B cell (primary cell): ENCODE results near the gene PMM1. TPM values are rescaled to one million over a fixed set of nuclear protein-coding genes. Genes with fewer than 3 reads are reported as not detected.

Source experiments
- ATAC-seq: fragments of 200-7000 bp; cut with Tn5 transposase; one replicate; pipeline ENCODE4 v1.10.0; 2021; ENCODE audit warnings: low read depth, mild to moderate bottlenecking, moderate number of reproducible peaks, moderate library complexity
- CTCF ChIA-PET: fragments of 350-600 bp; sonication (Branson Sonifier 250); formaldehyde crosslinking; loops from one replicate; lab custom pipeline; 2021; ENCODE audit warnings: antibody characterized with exemption, inconsistent platforms; lab: Charles Lee
- POLR2A ChIA-PET: fragments of 350-600 bp; sonication (Branson Sonifier 250); formaldehyde crosslinking; loops from one replicate; lab custom pipeline; 2021; ENCODE audit warnings: antibody characterized with exemption; lab: Charles Lee
- DNase-seq: peaks from one replicate; pipeline ENCODE4 v3.0.0; 2013
- H2AFZ ChIP-seq: 2 replicates; pipeline ENCODE4 v1.6.1; 2012; ENCODE audit warnings: mild to moderate bottlenecking, low read depth, low read length; ENCODE audit not compliant: insufficient read depth, poor library complexity, severe bottlenecking
- H3K27ac ChIP-seq, 2 donors: 1 replicate in 1 of 2; 2 replicates in 1 of 2; pipeline ENCODE4 v1.5.1; 2012 to 2013; ENCODE audit warnings: low read length in 2 of 2, mild to moderate bottlenecking in 2 of 2, moderate library complexity in 1 of 2
- H3K27me3 ChIP-seq, 4 experiments: fragments of 200-600 bp in 1 of 4; sonication (generic) in 1 of 4; replicated peaks in 1 of 4; 1 replicate in 2 of 4; 2 replicates in 2 of 4; pipeline versions ENCODE4 v1.6.1 to v1.7.0; 2013 to 2016; ENCODE audit warnings: low read length in 3 of 4, mild to moderate bottlenecking in 2 of 4, mixed read lengths in 1 of 4, moderate library complexity in 1 of 4; ENCODE audit not compliant: insufficient read depth in 4 of 4, control insufficient read depth in 3 of 4; ENCODE audit errors: control extremely low read depth in 1 of 4
- H3K36me3 ChIP-seq, 2 experiments: replicated peaks in 1 of 2; 1 replicate in 1 of 2; 2 replicates in 1 of 2; pipeline versions ENCODE4 v1.6.1 to v1.7.1; 2013; ENCODE audit warnings: low read length in 1 of 2; ENCODE audit not compliant: insufficient read depth in 2 of 2, control insufficient read depth in 1 of 2; ENCODE audit errors: control extremely low read depth in 1 of 2, extremely low read depth in 1 of 2
- H3K4me1 ChIP-seq, 2 donors: fragments of 200-600 bp in 1 of 2; sonication (generic) in 1 of 2; 1 replicate in 1 of 2; 2 replicates in 1 of 2; pipeline versions ENCODE4 v1.5.1 to v1.6.1; 2013 to 2017; ENCODE audit warnings: low read length in 2 of 2; ENCODE audit not compliant: control insufficient read depth in 2 of 2, insufficient read depth in 2 of 2
- H3K4me2 ChIP-seq: replicated peaks from 2 replicates; pipeline ENCODE3; 2012; ENCODE audit warnings: mild to moderate bottlenecking, low read depth, low read length; ENCODE audit not compliant: poor library complexity, severe bottlenecking
- H3K4me3 ChIP-seq, 5 experiments: fragments of 200-600 bp in 1 of 5; sonication (generic) in 1 of 5; 1 replicate in 3 of 5; 2 replicates in 2 of 5; pipeline versions ENCODE4 v1.5.1 to v1.7.0; 2011 to 2016; ENCODE audit warnings: low read length in 4 of 5, mild to moderate bottlenecking in 4 of 5, low read depth in 2 of 5, control low read depth in 1 of 5, moderate library complexity in 1 of 5; ENCODE audit not compliant: insufficient read depth in 1 of 5; ENCODE audit errors: control extremely low read depth in 1 of 5, extremely low read depth in 1 of 5
- H3K79me2 ChIP-seq: fragments of 200-600 bp; sonication (generic); one replicate; pipeline ENCODE4 v1.6.0; 2016; ENCODE audit warnings: low read length; ENCODE audit not compliant: control insufficient read depth, insufficient read depth
- H3K9ac ChIP-seq: fragments of 200-600 bp; sonication (generic); 2 replicates; pipeline ENCODE4 v1.6.1; 2017; ENCODE audit warnings: mild to moderate bottlenecking, low read length, moderate library complexity
- H3K9me3 ChIP-seq, 3 donors: one replicate each; pipeline versions ENCODE4 v1.6.1 to v1.7.1; 2013; ENCODE audit warnings: low read length in 2 of 3; ENCODE audit not compliant: control insufficient read depth in 2 of 3, insufficient read depth in 1 of 3; ENCODE audit errors: control extremely low read depth in 1 of 3
- H4K20me1 ChIP-seq: 2 replicates; pipeline ENCODE4 v1.6.0; 2012; ENCODE audit warnings: mild to moderate bottlenecking, low read length; ENCODE audit not compliant: insufficient read depth, control insufficient read depth, poor library complexity, severe bottlenecking
- H3K27ac Mint-ChIP-seq: one replicate; pipeline ENCODE4 v1.8.0; 2021; ENCODE audit warnings: mixed read lengths
- H3K27me3 Mint-ChIP-seq: one replicate; pipeline ENCODE4 v1.8.0; 2021; ENCODE audit warnings: mixed read lengths
- H3K4me1 Mint-ChIP-seq: one replicate; pipeline ENCODE4 v1.8.0; 2021; ENCODE audit warnings: mixed read lengths
- H3K4me3 Mint-ChIP-seq: one replicate; pipeline ENCODE4 v1.8.0; 2021; ENCODE audit warnings: mixed read lengths
- H3K9me3 Mint-ChIP-seq: one replicate; pipeline ENCODE4 v1.8.0; 2022; ENCODE audit warnings: mixed read lengths; ENCODE audit not compliant: insufficient read depth
- EZH2 ChIP-seq: IDR thresholded peaks from 2 replicates; pipeline ENCODE4 v1.6.1; 2012; ENCODE audit warnings: borderline replicate concordance, low read depth, mild to moderate bottlenecking, moderate library complexity, low read length; ENCODE audit not compliant: insufficient read depth, poor library complexity, severe bottlenecking
- WGBS: methylation state at CpG from one replicate; pipeline ENCODE4 v1.1.5; 2013; ENCODE audit warnings: missing lambda C conversion rate; ENCODE audit not compliant: insufficient coverage; 5-methylcytosine and 5-hydroxymethylcytosine counted together
- intact Hi-C: fragments of 100-400 bp; cut with micrococcal nuclease; formaldehyde crosslinking; loops from one replicate; pipeline ENCODE4 v1.10.0; 2022
- polyA plus RNA-seq: library from polyadenylated mRNA; depleted of rRNA; stranded (reverse); fragments of >200 nt; gene quantifications from 2 replicates; pipeline ENCODE4 v1.2.3, GENCODE V29; 2012
- total RNA-seq, 2 donors: library from RNA; stranded (reverse); fragments of 120-200 nt in 1 of 2; gene quantifications; 1 replicate in 1 of 2; 2 replicates in 1 of 2; pipeline versions ENCODE4 v1.2.3 to v1.2.4, GENCODE V29; 2013 to 2022
- TF ChIP-seq, protein P1 (sequence below): fragments of 200-600 bp; IDR thresholded peaks from one replicate; pipeline ENCODE4 v1.8.0; 2022; ENCODE audit warnings: antibody characterized with exemption, mild to moderate bottlenecking

The PMM1 gene
- total and polyA plus RNA-seq, 2 donors (not counting 1 experiment from before 2014, with no cell fraction given): 23.3 to 24.8 TPM

DNA sequence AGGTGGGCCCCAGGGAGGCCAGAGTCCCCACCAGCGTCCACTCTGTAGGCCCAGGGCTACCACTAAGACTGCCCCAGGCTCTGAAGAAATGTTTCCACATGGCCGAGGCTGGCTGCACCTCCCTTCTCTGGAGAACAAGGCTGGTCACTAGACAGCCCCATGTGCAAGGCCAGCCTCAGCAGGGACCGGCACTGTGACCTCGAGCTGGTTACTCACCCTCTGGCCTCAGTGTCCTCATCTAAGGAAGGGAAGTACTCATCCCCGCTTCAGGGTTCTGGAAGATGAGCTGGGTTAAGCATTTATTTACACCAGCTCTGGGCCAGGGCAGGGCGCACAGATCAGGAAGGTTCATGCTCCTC, 9.7 kb downstream of the PMM1 start:
- no peak overlapping the region for H3K9ac ChIP-seq
- H3K4me3 ChIP-seq: no peak overlapping the region
- Mint-ChIP-seq H3K4me3 (no peak overlapping the region), H3K4me1 (no peaks in the 10 kb centered on the region), H3K9me3 (no peaks in the 10 kb centered on the region), H3K27ac (no peak overlapping the region), H3K27me3 (no peaks in the 10 kb centered on the region)
- no peaks in the 10 kb centered on the region for H3K79me2 ChIP-seq
- H3K27ac ChIP-seq: no peak overlapping the region
- ChIA-PET POLR2A (no interaction called here), CTCF (no interaction called here)
- DNase-seq (no peak), ATAC-seq (no peak)
- intact Hi-C loops: no loop called here
- TF ChIP-seq, protein P1, sequence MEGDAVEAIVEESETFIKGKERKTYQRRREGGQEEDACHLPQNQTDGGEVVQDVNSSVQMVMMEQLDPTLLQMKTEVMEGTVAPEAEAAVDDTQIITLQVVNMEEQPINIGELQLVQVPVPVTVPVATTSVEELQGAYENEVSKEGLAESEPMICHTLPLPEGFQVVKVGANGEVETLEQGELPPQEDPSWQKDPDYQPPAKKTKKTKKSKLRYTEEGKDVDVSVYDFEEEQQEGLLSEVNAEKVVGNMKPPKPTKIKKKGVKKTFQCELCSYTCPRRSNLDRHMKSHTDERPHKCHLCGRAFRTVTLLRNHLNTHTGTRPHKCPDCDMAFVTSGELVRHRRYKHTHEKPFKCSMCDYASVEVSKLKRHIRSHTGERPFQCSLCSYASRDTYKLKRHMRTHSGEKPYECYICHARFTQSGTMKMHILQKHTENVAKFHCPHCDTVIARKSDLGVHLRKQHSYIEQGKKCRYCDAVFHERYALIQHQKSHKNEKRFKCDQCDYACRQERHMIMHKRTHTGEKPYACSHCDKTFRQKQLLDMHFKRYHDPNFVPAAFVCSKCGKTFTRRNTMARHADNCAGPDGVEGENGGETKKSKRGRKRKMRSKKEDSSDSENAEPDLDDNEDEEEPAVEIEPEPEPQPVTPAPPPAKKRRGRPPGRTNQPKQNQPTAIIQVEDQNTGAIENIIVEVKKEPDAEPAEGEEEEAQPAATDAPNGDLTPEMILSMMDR: no peak
- TF ChIP-seq EZH2: no peak
- no peaks in the 10 kb centered on the region for H3K4me1 ChIP-seq
- H2AFZ ChIP-seq: no peak overlapping the region
- no peak overlapping the region for H3K4me2 ChIP-seq
- H3K9me3 ChIP-seq: no peaks in the 10 kb centered on the region
- H3K27me3 ChIP-seq: no peaks in the 10 kb centered on the region
- H4K20me1 ChIP-seq: no peaks in the 10 kb centered on the region
- peaks cover 0 to 22% of the 10 kb centered on the region in 2 experiments for H3K36me3 ChIP-seq
- 97% methylated on average over 6 of the region's 6 CpGs for WGBS

DNA sequence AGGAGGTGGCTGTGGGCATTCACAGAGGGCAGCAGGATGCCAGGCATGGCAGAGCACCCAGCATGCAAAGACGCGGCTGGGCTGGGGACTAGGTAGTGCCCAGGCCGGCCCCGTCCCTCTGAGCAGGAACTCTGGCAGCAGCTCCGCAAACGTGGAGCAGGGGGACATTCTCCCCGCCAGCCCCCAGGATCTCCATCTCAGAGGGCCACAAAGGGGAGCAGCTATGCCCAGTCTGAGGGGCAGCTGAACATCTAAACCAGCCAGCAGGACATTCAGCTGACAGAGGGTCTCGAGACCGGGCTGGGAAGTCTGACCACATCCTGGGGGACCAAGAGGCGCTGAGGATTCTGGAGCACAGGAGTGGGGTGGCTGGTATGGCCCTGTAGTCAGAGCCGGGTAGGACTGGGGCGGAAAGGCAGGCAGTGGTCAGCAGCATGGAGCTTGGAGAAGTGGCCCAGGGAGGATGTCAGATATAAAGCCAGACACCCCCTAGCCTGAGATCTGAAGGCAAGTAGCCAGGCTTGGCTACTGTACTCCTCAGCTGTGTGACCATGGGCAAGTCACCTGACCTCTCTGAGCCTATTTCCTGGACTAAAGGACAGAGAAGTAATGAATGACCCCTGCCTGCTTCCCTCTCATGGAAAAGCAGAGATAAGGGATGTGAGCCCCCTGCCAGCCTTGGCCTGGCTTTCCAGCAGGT, 10.2 kb downstream of the PMM1 start:
- H3K27me3 ChIP-seq: no peaks in the 10 kb centered on the region
- no peaks in the 10 kb centered on the region for H3K9me3 ChIP-seq
- TF ChIP-seq, protein P1: no peak
- TF ChIP-seq EZH2: no peak
- CTCF ChIA-PET: no interaction called here
- H2AFZ ChIP-seq: no peak overlapping the region
- no peaks in the 10 kb centered on the region for H3K4me1 ChIP-seq
- no peak overlapping the region for H3K4me3 ChIP-seq
- Mint-ChIP-seq H3K27ac (no peak overlapping the region), H3K4me1 (no peaks in the 10 kb centered on the region), H3K27me3 (no peaks in the 10 kb centered on the region), H3K4me3 (no peak overlapping the region), H3K9me3 (no peaks in the 10 kb centered on the region)
- H3K79me2 ChIP-seq: no peaks in the 10 kb centered on the region
- H3K36me3 ChIP-seq: peaks cover 0 to 22% of the 10 kb centered on the region in 2 experiments
- no peaks in the 10 kb centered on the region for H4K20me1 ChIP-seq
- no peak overlapping the region for H3K4me2 ChIP-seq
- no peak for DNase-seq
- intact Hi-C loops: no loop called here
- no peak overlapping the region for H3K9ac ChIP-seq
- ATAC-seq: no peak
- POLR2A ChIA-PET: interaction anchor here (0.6 kb wide), 1 partner anchor 315 kb away, joined by 3 read pairs; no protein-coding TSS in a partner anchor
- H3K27ac ChIP-seq: no peak overlapping the region
- 99% methylated on average over 12 of the region's 12 CpGs for WGBS
